HepG2 (cell line): ENCODE results near the gene TWNK. TPM values are rescaled to one million over a fixed set of nuclear protein-coding genes. Genes with fewer than 3 reads are reported as not detected.

Experiments
- ATAC-seq: fragments of 200-7000 bp; cut with Tn5 transposase; 3 replicates; pipeline ENCODE4 v1.9.1; 2020; ENCODE audit warnings: mild to moderate bottlenecking, moderate library complexity
- BruUV-seq: library from RNA; stranded (reverse); fragments of 400-500 nt; replicated peaks from 2 replicates; lab custom pipeline; 2021; lab: Mats Ljungman, UMichigan
- CTCF ChIA-PET: fragments of 300-600 bp; formaldehyde crosslinking; extraction: SDS; loops from one replicate; lab custom pipeline; 2021; ENCODE audit warnings: low total read pairs, inconsistent platforms, low intra/inter-chr PET ratio; lab: Yijun Ruan, JAX
- POLR2A ChIA-PET: fragments of 350-600 bp; sonication (Branson Sonifier 250); formaldehyde crosslinking; loops from one replicate; lab custom pipeline; 2020; ENCODE audit warnings: antibody characterized with exemption, inconsistent platforms; lab: Yijun Ruan, JAX
- DNase-seq: peaks from one replicate; pipeline ENCODE4 v3.0.0-alpha.2; 2015; ENCODE audit warnings: low spot score
- FAIRE-seq: peaks from 3 replicates; lab custom pipeline; 2011; peaks lifted over from hg19 to GRCh38; lab: Jason Lieb, UNC
- H2AFZ ChIP-seq: one replicate; pipeline ENCODE4 v1.6.1; 2011; ENCODE audit warnings: low read length, inconsistent platforms
- H3K27ac ChIP-seq: fragments of 300-600 bp; 3 replicates; pipeline ENCODE4 v1.8.0; 2011; ENCODE audit warnings: mixed run types, mild to moderate bottlenecking, mixed read lengths, low read length, inconsistent platforms; ENCODE audit not compliant: insufficient read depth; ENCODE audit errors: extremely low read length
- H3K27me3 ChIP-seq, 2 experiments: fragments of 200-600 bp in 1 of 2; 2 replicates in 1 of 2; 3 replicates in 1 of 2; pipeline versions ENCODE4 v1.6.0 to v1.8.0; 2011; ENCODE audit warnings: low read length in 2 of 2, mild to moderate bottlenecking in 2 of 2, moderate library complexity in 2 of 2, inconsistent platforms in 1 of 2; ENCODE audit not compliant: insufficient read depth in 2 of 2, control insufficient read depth in 1 of 2
- H3K36me3 ChIP-seq, 2 experiments: fragments of 200-600 bp in 1 of 2; replicated peaks in 1 of 2; 2 replicates in 1 of 2; 3 replicates in 1 of 2; pipeline versions ENCODE4 v1.5.1 to v1.8.0; 2011; ENCODE audit warnings: low read length in 2 of 2, inconsistent platforms in 1 of 2; ENCODE audit not compliant: insufficient read depth in 2 of 2, control insufficient read depth in 1 of 2
- H3K4me1 ChIP-seq: 2 replicates; pipeline ENCODE4 v1.5.1; 2012; ENCODE audit warnings: low read length, inconsistent platforms; ENCODE audit not compliant: insufficient read depth
- H3K4me2 ChIP-seq: 2 replicates; pipeline ENCODE4 v1.6.0; 2011; ENCODE audit warnings: low read depth, low read length, inconsistent platforms
- H3K4me3 ChIP-seq, 3 experiments: fragments of 200-600 bp in 1 of 3; sonication (generic), shearing (Covaris generic) in 1 of 3; replicated peaks in 1 of 3; 2 replicates each; pipeline ENCODE4 v1.5.1; 2011 to 2016; ENCODE audit warnings: low read length in 3 of 3, inconsistent platforms in 2 of 3, low read depth in 2 of 3, mild to moderate bottlenecking in 2 of 3, control low read depth in 1 of 3, mixed read lengths in 1 of 3; ENCODE audit not compliant: insufficient read depth in 1 of 3
- H3K79me2 ChIP-seq: one replicate; pipeline ENCODE4 v1.6.1; 2011; ENCODE audit warnings: low read length, inconsistent platforms; ENCODE audit not compliant: insufficient read depth
- H3K9ac ChIP-seq: 2 replicates; pipeline ENCODE4 v1.6.0; 2011; ENCODE audit warnings: mild to moderate bottlenecking, low read depth, low read length, inconsistent platforms; ENCODE audit not compliant: insufficient read depth
- H3K9me3 ChIP-seq: 2 replicates; pipeline ENCODE4 v1.5.1; 2012; ENCODE audit warnings: mild to moderate bottlenecking, low read length
- H4K20me1 ChIP-seq: 2 replicates; pipeline ENCODE4 v1.6.0; 2011; ENCODE audit warnings: inconsistent platforms, mild to moderate bottlenecking, low read length, moderate library complexity; ENCODE audit not compliant: insufficient read depth
- CTCF ChIP-seq: sonication (generic); formaldehyde crosslinking; IDR thresholded peaks from 2 replicates; pipeline ENCODE4 v1.5.0; 2020; ENCODE audit warnings: mild to moderate bottlenecking, missing genetic modification reagents, moderate library complexity
- HIVEP1 ChIP-seq: sonication (generic); formaldehyde crosslinking; IDR thresholded peaks from 2 replicates; pipeline ENCODE4 v1.4.0; 2020; ENCODE audit warnings: mild to moderate bottlenecking, missing genetic modification reagents
- KDM5B ChIP-seq: sonication (generic); formaldehyde crosslinking; IDR thresholded peaks from 2 replicates; pipeline ENCODE4 v1.4.0; 2020; ENCODE audit warnings: missing genetic modification reagents, mild to moderate bottlenecking, borderline replicate concordance
- MAF1 ChIP-seq: sonication (generic); formaldehyde crosslinking; IDR thresholded peaks from 2 replicates; pipeline ENCODE4 v1.5.0; 2020; ENCODE audit warnings: missing genetic modification reagents, borderline replicate concordance
- RARA ChIP-seq: IDR thresholded peaks from 2 replicates; pipeline ENCODE4 v1.6.1; 2016; ENCODE audit warnings: missing genetic modification reagents, missing compliant biosample characterization
- RXRA ChIP-seq: sonication (generic); formaldehyde crosslinking; IDR thresholded peaks from 2 replicates; pipeline ENCODE4 v1.5.1; 2020; ENCODE audit warnings: missing genetic modification reagents
- SP4 ChIP-seq: sonication (generic); formaldehyde crosslinking; IDR thresholded peaks from 2 replicates; pipeline ENCODE4 v1.8.1; 2023; ENCODE audit warnings: mild to moderate bottlenecking, missing genetic modification reagents
- TEAD3 ChIP-seq: optimal IDR thresholded peaks from 2 replicates; pipeline ENCODE3; 2016; ENCODE audit warnings: borderline replicate concordance
- ZNF3 ChIP-seq: IDR thresholded peaks from 2 replicates; pipeline ENCODE4 v1.7.0; 2017; ENCODE audit warnings: inconsistent platforms
- WGBS: methylation state at CpG from one replicate; pipeline ENCODE4 v1.1.6; 2017; ENCODE audit warnings: low lambda C conversion rate; 5-methylcytosine and 5-hydroxymethylcytosine counted together
- in situ Hi-C: cut with HindIII; loops from 2 replicates; pipeline ENCODE4 v1.10.0; 2017; ENCODE audit warnings: low pct_unique_long_range_greater_than_20kb; ENCODE audit not compliant: extremely low pct_ligation_motif_present
- intact Hi-C: fragments of 100-400 bp; cut with micrococcal nuclease; formaldehyde crosslinking; loops from one replicate; pipeline ENCODE4 v1.10.0; 2022; ENCODE audit not compliant: unreplicated experiment
- polyA plus RNA-seq, 8 experiments: library from polyadenylated mRNA; depleted of rRNA in 3 of 8; stranded (reverse) in 7 of 8; unstranded in 1 of 8; fragments of >200 nt; fragmentation: Illumina TruSeq in 4 of 8; extraction: Trizol in 4 of 8; gene quantifications; 2 replicates each; pipeline versions ENCODE4 v1.2.1 to v1.2.3, GENCODE V29; 2011 to 2016; ENCODE audit warnings: low read depth in 4 of 8, missing spikeins in 1 of 8, mixed read lengths in 1 of 8; ENCODE audit not compliant: insufficient read depth in 1 of 8
- total RNA-seq, 5 experiments: library from RNA; depleted of rRNA; stranded (reverse); fragments of >200 nt; fragmentation: Illumina TruSeq; extraction: Trizol; gene quantifications; 2 replicates each; pipeline ENCODE4 v1.2.3, GENCODE V29; 2016; ENCODE audit warnings: low read depth in 1 of 5
- TF ChIP-seq, protein P1 (sequence below): sonication (generic); formaldehyde crosslinking; IDR thresholded peaks from 2 replicates; pipeline ENCODE4 v1.4.0; 2020; ENCODE audit warnings: missing genetic modification reagents, borderline replicate concordance

TWNK gene
- total and polyA plus RNA-seq, 2 of the 13 experiments (the other 11 are each of a cell fraction or from before 2014, with no cell fraction given) = 10.7 to 16.5 TPM

GRCh38 chr10:101029520-101030295 lies 42.4 kb downstream of the TWNK start:
- Histone ChIP-seq H3K9me3 (no peaks in the 10 kb centered on the region), H3K4me3 (peak overlapping the region in 1 of 3 experiments; percentile 6; a peak in 1 of 6 replicates), H3K4me1 (peaks cover 55% of the 10 kb centered on the region), H4K20me1 (no peaks in the 10 kb centered on the region), H3K79me2 (no peaks in the 10 kb centered on the region), H3K9ac (no peak overlapping the region), H3K4me2 (peak overlapping the region; percentile 96), H2AFZ (no peak overlapping the region)
- 66% methylated on average over 17 of the region's 27 CpGs for WGBS
- intact Hi-C loops = loop anchor here (5.0 kb wide), 1 partner anchor 38 kb away; no protein-coding TSS in a partner anchor
- CTCF ChIA-PET = no interaction called here
- ATAC-seq (peak; percentile 43), FAIRE-seq (no peak), DNase-seq (no peak)
- no TSS peak for BruUV-seq
- TF ChIP-seq, protein P1, sequence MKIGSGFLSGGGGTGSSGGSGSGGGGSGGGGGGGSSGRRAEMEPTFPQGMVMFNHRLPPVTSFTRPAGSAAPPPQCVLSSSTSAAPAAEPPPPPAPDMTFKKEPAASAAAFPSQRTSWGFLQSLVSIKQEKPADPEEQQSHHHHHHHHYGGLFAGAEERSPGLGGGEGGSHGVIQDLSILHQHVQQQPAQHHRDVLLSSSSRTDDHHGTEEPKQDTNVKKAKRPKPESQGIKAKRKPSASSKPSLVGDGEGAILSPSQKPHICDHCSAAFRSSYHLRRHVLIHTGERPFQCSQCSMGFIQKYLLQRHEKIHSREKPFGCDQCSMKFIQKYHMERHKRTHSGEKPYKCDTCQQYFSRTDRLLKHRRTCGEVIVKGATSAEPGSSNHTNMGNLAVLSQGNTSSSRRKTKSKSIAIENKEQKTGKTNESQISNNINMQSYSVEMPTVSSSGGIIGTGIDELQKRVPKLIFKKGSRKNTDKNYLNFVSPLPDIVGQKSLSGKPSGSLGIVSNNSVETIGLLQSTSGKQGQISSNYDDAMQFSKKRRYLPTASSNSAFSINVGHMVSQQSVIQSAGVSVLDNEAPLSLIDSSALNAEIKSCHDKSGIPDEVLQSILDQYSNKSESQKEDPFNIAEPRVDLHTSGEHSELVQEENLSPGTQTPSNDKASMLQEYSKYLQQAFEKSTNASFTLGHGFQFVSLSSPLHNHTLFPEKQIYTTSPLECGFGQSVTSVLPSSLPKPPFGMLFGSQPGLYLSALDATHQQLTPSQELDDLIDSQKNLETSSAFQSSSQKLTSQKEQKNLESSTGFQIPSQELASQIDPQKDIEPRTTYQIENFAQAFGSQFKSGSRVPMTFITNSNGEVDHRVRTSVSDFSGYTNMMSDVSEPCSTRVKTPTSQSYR (CRISPR knock-in tag) = peak; percentile 51; the same call in 1 of the 2 replicates
- peak; percentile 62; the same call in 1 of the 2 replicates for TF ChIP-seq RARA (CRISPR knock-in tag)
- no peak for TF ChIP-seq MAF1 (CRISPR knock-in tag)
- TF ChIP-seq TEAD3 (CRISPR knock-in tag) = peak; percentile 58
- peak; percentile 74; the same call in 1 of the 2 replicates for TF ChIP-seq ZNF3
- TF ChIP-seq KDM5B (CRISPR knock-in tag) = peak; percentile 27; the same call in 1 of the 2 replicates
- no peak for TF ChIP-seq HIVEP1
- 0 out of 2 replicates have a peak, but pooled peaks have one; percentile 20 for TF ChIP-seq SP4 (CRISPR knock-in tag)
- TF ChIP-seq RXRA (CRISPR knock-in tag) = 0 out of 2 replicates have a peak, but pooled peaks have one; percentile 28
- TF ChIP-seq CTCF (CRISPR knock-in tag) = peak; percentile 28; the same call in 1 of the 2 replicates
- TF ChIP-seq, all 625 proteins: peak for 8
- Histone ChIP-seq H3K36me3 (no peaks in the 10 kb centered on the region), H3K27ac (no peak overlapping the region), H3K27me3 (no peaks in the 10 kb centered on the region; a peak in 1 of 5 replicates)
- in situ Hi-C loops = loop anchor here (5.0 kb wide), 1 partner anchor 38 kb away; no protein-coding TSS in a partner anchor
- POLR2A ChIA-PET = interaction anchor here (0.8 to 4.6 kb wide), 9 partner anchors 11 to 60 kb away, joined by 3 to 51 read pairs (median 4); partner anchors contain the start of genes KAZALD1 and MRPL43
